Peyer's patch (tissue), 4 donors: Measurements from ENCODE around the gene TMEM101.

Experiments used
- POLR2A ChIP-seq, 2 donors: fragments of 450-650 bp; IDR thresholded peaks; one replicate each; pipeline ENCODE4 v1.5.1; 2017; ENCODE audit warnings: antibody characterized with exemption in 2 of 2, mild to moderate bottlenecking in 2 of 2, moderate library complexity in 2 of 2
- TF ChIP-seq, protein P1 (sequence below), 6 experiments: fragments of 450-650 bp in 4 of 6; fragments of 200-600 bp in 2 of 6; sonication (generic) in 1 of 6; IDR thresholded peaks; one replicate each; pipeline ENCODE4 v1.5.1; 2017 to 2019; ENCODE audit warnings: antibody characterized with exemption in 6 of 6, mild to moderate bottlenecking in 3 of 6, moderate library complexity in 1 of 6

GRCh38 chr17:43983515-43984411 lies 31.0 kb downstream of the TMEM101 start:
- TF ChIP-seq, protein P1, sequence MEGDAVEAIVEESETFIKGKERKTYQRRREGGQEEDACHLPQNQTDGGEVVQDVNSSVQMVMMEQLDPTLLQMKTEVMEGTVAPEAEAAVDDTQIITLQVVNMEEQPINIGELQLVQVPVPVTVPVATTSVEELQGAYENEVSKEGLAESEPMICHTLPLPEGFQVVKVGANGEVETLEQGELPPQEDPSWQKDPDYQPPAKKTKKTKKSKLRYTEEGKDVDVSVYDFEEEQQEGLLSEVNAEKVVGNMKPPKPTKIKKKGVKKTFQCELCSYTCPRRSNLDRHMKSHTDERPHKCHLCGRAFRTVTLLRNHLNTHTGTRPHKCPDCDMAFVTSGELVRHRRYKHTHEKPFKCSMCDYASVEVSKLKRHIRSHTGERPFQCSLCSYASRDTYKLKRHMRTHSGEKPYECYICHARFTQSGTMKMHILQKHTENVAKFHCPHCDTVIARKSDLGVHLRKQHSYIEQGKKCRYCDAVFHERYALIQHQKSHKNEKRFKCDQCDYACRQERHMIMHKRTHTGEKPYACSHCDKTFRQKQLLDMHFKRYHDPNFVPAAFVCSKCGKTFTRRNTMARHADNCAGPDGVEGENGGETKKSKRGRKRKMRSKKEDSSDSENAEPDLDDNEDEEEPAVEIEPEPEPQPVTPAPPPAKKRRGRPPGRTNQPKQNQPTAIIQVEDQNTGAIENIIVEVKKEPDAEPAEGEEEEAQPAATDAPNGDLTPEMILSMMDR (IDR thresholded peaks at IDR 0.05), result peak in 2 of 6 experiments; percentile 2 to 22
- no peak for TF ChIP-seq POLR2A (IDR thresholded peaks at IDR 0.05)
